ENCODE measurements around the gene POT1.

POT1 gene

DNA sequence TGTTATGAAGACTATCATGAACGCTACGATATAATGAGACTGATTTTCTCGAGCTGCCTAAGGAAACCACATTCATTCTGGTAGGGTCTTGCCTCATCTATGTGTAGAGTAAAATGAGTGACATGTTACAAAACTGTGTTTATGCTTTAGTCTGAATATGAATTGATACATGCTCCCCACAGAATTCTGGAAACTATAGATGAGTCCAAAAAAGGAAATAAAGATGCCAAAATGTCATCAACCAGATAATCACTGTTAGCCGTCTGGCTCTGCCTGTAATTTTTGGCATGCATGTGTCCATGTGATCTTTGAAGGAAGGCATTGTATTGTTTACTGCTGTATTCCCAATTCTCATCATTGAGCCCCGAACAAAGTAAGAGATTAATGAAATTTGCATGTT lies 121.4 kb downstream of the POT1 start:
- DNase-seq (ENCODE audit: low read depth, low spot score) = no peak

DNA sequence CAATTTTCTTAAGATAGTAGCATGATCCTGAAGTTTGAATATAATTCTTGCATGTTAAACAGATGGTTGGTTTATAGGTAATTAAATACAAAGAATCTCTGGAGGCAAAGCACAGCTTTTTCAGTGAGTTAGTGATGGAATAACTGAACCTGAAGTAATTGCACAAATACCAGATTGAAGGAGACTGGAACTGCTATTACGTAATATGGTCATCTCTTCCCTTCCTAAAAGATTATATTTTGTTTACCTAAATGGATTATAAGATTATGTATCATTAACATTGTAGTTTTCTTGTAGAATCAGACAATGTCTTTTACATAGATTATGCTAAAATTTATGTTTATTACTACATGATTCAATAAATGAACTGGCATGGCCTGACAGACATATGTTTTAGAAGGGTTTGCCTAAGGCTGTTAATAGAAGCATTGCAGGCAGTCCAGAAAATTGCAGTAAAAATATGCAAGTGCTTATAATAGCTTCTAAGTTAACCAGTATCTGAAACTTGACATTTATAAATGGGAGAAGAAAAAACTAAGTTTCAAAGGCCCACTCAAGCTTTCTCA lies 128.2 kb downstream of the POT1 start:
- no peak for DNase-seq (ENCODE audit: low read depth, low spot score)

DNA sequence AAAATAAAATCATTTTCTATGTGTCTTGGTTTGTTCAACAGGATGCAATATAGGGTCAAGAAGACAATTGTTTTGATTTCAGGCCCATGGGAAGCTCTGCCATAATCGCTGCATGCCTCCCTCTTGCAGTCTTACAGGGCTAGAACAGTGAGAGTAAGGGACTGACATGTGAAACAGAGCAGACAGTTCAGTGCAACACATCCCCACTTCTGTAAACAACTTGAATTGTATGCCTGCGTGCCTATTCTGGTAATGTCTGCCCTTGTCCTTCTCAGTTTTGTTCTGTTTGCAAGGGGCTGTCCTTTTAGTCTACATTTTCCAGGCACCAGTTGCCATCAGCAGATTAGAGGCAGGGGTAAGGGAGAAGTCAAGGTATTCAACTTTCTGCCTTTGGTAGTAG lies 129.2 kb downstream of the POT1 start:
- DNase-seq (ENCODE audit: low read depth, low spot score) = no peak

DNA sequence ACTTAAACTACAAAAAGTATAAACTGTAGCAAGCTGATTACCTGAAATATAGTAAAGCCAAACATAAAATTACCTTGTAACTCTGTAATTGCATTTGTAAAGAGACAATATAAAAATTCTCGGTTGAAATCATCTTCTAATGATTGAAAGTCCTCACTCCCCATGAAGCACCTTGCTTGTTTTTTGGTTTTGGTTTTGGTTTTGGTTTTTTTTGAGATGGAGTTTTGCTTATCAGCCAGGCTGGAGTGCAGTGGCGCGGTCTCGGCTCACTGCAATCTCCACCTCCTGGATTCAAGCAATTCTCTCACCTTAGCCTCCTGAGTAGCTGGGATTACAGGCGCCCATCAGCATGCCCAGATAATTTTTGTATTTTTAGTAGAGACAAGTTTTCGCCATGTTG lies 130.2 kb downstream of the POT1 start:
- DNase-seq (ENCODE audit: low read depth, low spot score) = no peak

DNA sequence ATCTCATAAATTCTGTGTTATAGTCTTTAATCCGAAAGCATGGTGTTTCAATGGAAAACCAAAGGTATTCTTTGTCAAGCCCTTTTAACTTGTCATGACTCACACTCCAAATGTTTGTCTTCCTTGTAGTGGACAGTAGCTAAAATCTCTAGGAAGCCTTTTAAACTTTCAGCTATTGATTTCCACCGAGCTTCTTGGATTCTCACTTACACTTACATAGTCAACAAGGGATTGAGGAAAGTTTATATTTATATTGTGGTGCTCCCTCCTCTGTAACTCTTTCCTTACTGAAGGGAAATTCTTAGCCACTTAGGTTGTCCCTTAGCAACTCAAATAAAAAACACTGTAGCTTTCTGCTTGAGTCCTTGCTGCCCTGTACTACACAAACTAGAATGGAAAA lies 132.9 kb downstream of the POT1 start:
- DNase-seq (ENCODE audit: low read depth, low spot score) = no peak

DNA sequence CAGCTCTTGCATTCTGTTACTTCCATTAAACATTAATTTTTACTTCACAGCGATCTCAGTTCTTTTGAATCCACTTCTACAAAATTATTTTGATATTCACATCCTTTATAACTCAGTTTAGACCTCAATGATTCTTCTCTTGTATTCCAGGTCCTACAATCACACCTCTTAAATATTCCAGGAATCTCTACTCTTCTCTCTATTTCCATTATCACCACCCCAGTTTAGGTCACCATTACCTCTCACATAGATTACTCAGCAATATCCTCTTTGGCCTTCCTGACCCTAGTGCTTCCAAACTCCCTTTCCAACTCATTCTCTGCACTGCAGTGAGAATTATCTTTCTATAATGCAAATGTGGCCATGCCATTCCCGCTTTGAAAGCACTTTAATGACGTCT lies 136.9 kb downstream of the POT1 start:
- DNase-seq (ENCODE audit: low read depth, low spot score) = no peak

DNA sequence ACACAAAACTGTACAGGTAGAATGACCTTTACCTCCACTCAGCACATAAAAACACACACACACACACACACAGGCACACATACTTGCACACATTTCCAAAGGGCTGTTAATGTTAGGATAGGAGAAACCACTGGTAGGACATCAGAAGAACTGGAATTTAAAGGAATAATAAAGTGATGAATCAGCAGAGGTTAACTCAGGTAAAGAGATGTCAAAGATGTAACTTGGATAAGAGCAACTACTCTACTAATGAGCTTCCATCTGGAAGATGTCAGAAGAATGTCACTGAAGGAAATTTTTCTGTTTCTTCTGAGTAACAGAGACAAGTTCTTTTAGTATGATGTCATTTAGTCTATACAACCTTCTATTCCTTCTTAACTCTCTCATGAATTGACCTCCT lies 137.6 kb downstream of the POT1 start:
- no peak for DNase-seq (ENCODE audit: low read depth, low spot score)

DNA sequence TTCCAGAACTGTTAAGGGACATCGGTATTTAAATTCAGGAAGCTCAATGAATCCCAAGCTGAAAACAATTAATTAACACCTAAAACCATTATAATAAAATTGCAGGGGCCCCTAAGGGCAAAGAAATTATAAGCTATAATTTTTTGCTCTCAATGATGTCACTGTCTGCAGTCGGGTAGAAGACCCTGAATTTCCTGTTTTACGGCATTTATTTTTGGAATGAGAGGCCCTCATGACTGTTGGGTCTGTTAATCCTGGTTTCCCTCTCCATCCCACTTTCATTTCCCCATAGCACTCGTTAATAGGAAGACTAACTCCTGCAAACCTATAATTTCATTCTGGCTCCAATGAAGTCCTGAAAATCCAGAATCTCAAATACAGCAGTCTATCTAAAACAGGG lies 138.2 kb downstream of the POT1 start:
- DNase-seq (ENCODE audit: low read depth, low spot score) = no peak

DNA sequence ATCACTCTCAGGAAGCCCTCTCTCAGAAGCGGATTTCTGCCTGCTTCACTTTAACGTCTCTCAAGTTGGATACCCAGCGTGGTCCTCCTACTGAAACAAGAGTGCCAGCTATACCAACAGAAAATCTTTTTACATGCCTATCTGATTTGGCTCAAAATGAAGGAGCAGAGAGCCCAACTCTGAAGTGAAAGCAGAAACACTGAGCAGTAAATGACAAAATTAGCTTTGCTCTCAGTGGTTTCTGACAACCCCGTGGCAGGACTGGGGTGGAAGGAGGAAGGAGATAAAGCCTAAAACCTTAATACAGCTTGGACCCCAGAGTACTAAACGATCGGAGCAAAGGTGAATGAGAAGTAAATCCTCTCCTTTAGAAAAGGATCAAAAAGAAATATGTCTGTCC lies 139.0 kb downstream of the POT1 start:
- DNase-seq (ENCODE audit: low read depth, low spot score) = no peak

DNA sequence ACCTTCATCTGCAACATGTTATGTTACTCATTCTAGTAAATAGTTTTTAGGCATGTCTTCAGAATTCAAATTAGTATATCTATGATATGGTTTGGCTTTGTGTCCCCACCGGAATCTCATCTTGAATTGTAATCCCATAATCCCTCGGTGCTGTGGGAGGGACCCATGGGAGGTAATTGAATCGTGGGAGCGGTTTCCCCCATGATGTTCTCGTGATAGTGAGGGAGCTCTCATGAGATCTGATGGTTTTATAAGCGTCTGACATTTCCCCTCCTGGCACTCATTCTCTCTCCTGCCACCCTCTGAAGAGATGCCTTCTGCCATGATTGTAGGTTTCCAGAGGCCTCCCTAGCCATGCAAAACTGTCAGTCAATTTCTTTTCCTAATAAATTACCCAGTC lies 143.6 kb downstream of the POT1 start:
- DNase-seq (ENCODE audit: low read depth, low spot score) = no peak

DNA sequence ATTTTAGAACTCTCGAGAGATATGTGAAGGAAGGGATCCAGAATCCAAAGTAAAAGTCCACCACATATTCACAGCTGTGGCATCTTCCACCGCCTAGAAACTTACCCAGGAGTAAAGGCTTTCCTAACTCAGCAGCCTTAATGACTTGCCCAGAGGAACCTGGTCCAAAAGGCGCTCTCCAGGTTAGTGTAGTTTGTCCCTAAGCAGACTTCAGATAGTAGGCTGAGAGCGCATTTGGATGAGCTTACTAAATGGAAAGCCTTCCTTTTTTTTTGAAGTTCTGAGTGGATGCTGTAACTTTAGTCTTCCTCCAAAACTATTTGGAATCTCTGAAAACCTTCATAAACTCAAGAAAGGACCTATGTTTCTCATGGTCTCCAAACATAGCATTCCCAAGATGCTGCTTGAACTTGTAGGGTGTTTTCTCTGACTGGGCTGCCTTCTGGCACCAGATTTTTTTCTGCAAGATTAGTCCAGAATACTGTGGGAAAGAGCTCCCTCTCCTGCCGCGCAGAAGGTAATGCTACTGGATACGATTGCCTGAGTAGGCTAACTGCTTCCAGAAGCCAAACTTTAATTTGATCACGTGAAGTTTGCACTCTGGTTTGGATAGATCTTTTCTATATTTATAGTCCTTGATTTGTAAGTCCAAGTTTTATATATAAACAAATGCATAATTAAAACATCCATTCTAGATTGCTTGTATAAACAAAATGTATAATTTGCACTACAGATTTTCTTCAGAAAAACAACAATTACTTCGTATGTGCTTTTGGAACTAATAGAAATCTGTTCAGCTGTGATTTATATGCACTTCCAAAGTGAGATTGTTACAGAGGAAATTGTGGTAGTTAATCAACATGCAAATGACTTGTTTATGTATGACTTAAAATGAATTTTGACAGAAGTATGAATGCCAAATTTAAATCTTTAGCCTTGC lies 144.5 kb downstream of the POT1 start:
- DNase-seq (ENCODE audit: low read depth, low spot score) = no peak

DNA sequence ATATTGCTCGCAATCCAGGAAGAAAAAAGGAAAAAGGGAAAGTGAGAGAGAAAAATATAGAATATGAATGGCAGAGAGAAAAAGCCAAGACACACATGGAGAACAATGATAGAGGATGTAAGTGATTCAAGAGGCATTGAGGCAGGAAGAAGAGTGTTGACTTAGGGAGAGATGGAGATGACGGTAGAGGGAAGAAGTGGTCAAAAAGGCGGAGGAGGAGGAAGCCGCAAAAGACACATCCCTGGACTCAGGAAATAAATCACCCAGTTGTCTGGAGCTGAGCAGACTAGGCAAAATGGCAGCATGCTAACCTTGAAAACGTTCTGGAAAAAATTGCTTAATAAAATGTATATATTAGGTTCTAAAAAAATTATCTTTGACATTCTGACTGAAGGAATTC lies 146.4 kb downstream of the POT1 start:
- DNase-seq (ENCODE audit: low read depth, low spot score) = no peak

DNA sequence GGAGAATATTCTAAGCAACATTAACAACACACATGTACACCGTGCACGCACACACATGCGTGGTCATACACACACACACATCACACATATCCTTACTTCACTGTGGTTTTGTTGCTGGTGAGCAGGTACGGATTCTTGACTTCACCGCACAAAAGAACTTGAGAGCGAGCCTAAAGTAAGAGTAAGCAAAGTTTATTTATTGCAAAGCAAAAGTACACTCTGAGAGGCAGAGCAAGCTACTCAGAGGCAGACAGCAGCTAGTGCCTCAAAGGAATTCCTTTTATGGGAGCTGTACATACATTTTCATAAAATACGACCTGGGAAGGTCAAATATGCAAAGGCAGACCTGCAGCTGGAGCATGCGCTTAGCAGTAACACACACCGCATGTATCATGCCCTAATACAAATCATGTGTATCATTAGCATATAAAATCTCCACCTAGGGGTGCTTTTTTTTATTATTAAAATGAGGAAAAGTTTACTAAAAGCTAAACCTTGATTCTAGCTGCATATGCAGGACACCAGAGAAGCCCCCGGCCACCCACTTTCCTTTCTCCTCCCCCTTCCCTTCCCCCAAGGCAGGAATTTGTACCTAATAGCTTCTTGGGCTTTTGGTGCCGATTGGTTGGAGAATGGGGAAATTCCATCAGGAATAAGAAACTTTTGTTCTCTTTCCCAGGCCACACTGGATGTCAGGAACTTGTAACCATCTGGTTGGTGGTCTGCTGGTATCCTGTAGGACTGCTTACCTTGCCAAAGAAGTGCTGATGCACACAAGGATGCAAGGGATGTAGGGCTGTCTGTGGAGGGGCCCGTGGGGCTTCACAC lies 147.5 kb downstream of the POT1 start:
- no peak for DNase-seq (ENCODE audit: low read depth, low spot score)

DNA sequence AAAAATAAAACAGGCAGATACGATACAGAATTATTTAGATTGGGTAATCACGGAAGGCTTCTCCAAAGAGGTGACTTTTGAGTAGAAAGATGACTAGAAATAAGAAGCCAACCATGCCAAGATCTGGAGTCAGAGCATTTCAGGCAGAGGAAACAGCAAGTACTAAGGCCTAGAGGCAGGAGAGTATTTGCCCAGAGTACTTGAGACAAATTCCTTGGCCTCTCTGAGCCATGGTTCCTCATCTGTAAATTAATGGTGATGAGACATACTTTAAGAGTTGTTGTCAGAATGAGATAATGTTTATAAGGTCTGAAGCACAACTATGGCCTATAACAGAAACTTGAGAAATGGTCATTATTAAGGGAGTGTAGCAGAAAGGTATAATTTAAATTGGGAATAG lies 148.2 kb downstream of the POT1 start:
- DNase-seq (ENCODE audit: low read depth, low spot score) = no peak

DNA sequence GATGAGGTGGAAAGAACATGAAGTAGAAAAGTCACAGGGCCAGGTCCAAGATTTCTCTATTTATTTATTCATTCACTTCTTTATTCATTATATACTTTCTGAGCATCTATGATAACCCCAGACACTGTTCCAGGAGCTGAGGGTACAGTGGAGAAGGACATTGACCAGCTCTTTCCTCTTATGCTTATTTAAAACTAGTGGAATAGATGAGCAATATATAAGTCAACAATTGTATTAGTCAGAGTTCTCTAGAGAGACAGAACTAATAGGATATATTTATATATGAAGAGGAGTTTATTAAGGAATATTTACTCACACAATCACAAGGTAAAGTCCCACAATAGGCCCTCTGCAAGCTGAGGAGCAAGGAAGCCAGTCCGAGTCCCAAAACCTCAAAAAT lies 149.0 kb downstream of the POT1 start:
- DNase-seq (ENCODE audit: low read depth, low spot score) = no peak

DNA sequence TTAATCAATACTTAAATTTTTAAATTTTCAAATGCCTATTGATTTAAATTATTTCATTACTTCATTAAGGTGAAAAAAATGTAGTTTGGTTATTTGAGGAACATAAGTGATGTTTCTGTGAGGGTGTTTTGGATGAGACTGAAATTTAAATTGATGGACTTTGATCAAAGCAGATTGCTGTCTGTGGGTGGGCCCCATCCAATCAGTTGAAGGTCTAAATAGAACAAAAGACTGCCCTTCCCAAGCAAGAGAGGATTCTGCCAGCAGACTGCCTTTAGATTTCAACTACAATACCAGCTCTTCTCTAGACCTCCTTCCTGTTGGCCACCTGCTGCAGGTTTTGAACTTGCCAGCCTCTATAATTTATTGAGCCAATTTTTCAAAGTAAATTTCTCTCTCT lies 149.6 kb downstream of the POT1 start:
- DNase-seq (ENCODE audit: low read depth, low spot score) = no peak

DNA sequence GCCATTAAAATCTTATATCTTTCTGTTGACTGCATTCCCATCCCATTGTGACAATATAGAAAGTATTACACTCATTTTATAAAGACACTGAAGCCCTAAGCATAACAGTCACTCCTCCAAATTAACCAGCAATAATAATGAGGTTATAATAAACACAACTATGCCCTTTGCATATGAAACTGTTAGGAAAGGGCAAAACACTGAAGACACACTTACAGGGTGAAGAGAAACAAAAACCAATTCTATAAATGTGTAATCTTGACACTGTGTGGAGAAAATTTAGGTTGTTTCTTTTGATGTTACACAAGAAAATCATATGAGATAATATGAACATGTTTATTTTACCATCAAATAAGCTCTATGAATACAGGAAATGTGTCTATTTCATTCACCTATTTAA lies 150.0 kb downstream of the POT1 start:
- no peak for DNase-seq (ENCODE audit: low read depth, low spot score)

DNA sequence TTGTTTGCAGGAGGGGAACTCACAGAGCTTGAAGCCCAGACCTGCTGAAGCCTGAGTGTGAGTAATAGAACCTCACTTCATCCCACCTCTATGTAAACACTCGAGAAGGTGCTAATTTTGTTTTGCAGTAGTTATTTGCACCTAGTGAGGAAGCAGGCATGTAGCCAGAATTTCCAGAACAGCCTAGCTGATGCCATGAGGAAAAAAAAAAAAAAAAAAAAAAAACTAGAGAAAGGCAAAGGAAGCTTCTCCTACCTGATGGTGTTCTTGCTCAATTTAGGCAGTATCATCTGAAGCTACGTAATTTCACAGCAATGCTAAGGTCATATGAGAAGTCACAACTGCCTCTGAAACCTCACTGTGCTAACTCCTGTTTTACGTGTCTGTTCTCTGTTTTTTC lies 150.4 kb downstream of the POT1 start:
- no peak for DNase-seq (ENCODE audit: low read depth, low spot score)

DNA sequence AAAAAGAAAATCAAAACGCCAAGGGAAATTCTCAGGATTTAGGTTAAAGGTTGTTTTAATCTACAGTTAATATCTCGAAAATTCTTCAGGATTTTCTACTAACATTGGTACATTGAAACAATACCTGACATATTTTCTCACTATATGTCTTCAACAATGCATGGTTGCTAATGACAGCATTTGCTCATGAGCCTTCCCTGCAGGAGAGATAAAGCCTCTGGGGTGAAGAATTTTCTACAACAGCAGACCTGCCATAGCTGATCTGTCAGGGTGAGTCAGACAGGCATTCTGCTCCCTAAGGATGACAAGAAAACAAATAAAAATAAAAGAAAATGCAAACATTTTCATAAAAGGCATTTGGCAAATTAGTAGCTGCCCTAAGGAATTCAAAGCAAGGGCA lies 152.4 kb downstream of the POT1 start:
- no peak for DNase-seq (ENCODE audit: low read depth, low spot score)

DNA sequence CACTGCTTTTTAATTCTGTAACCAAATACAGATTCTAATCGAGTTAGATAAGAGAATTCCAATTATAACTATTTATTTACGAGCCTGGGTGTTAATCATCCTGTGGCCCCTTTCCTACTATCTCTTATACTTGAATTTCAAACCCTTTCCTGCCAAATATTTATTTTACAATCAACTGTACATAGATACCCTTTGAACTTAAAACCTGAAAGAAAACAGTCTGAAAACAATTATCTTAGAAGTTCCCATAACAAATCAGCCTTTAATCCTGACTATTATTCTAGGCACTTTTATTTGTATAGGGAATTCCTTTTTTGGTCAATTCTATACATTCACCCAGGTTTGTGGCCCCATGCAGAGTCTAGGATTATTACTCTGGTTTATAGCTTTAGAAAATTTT lies 153.5 kb downstream of the POT1 start:
- no peak for DNase-seq (ENCODE audit: low read depth, low spot score)

DNA sequence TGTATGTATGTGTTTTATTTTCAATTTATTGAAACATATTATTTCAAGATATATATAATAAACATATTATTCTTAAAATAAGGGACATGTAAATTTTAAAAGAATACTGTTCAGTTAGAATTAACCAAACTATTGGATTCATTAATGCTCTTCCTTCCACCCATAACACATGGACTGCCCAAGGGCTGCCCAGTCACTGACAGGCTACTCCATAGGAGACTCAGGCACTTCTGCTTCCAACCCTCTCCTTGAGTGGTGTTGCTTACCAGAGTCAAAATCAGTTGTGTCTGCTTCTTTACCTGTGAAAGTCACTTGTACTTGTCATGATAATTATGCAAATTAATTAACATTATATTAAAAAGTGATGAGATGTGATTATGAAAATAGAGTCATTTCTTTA lies 154.2 kb downstream of the POT1 start:
- no peak for DNase-seq (ENCODE audit: low read depth, low spot score)

DNA sequence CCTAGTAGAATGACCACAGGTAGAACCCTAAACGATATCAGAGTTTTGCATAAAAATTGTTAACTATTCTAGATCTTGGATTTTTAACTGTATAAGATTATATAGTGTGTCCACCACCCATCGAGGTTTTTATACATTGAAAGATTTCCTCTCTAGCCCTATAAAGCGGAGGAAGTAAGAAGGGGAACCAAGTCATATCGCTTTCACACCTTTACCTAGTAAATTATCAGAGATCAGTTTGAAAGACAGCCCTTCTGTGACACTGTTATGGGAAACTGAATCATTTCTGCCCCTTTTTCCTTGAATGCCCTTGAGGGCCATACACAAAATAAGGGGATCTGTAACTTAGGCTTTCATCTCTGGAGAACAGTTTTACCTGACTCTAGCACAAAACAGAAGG lies 155.7 kb downstream of the POT1 start:
- DNase-seq (ENCODE audit: low read depth, low spot score) = no peak

DNA sequence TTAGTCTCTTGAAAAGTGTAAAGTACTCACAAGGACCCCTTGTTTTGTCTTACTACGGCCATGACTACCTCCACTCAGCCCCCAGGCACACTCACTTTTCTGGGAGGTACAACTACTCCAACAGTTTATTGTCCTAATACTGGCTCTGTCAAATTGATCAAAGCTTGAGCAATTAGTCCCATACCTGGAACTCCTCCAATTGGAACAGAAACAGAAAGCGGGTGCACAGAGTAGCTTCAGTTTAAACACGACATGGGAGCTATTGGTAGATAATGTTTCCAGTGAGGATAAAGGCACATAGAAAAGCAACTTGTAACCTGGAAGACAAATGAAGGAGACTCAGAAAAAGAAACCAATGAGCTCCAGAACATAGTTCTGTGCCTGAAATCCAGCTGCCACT lies 156.3 kb downstream of the POT1 start:
- no peak for DNase-seq (ENCODE audit: low read depth, low spot score)

Measured in iPS DF 19.7 (cell line).